HG02642 (cell line): Measurements from ENCODE around the gene KIAA0319L.
"Not testable (repeated sequence)": the region's sequence is repeated elsewhere in the genome, so short reads cannot be mapped to it uniquely, and the experiment has no call there.

ENCODE experiments used
- ATAC-seq: cut with Tn5 transposase; IDR thresholded peaks from one replicate; pipeline ENCODE4 v1.9.1; 2021; ENCODE audit warnings: mild to moderate bottlenecking; ENCODE audit not compliant: unreplicated experiment, poor library complexity

The KIAA0319L gene

DNA sequence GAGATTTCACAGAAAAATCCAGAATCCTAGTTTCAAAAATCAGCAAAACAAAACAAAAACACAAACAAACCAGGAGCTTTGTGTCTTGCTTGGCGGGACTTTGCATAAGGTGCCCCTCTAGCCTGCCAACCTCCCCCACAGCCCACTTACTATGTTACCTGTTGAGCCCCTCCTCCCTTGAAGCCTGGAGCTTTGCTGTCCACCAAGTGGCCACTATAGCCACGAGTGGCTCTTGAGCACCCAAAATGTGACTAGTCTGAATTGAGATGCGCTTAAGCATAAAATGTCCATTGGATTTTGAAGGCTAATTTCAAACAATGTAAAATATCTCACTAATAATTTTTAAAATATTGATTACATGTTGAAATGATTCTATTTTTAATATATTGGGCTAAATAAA, 28.1 kb upstream of the KIAA0319L start:
- ATAC-seq, result no peak

DNA sequence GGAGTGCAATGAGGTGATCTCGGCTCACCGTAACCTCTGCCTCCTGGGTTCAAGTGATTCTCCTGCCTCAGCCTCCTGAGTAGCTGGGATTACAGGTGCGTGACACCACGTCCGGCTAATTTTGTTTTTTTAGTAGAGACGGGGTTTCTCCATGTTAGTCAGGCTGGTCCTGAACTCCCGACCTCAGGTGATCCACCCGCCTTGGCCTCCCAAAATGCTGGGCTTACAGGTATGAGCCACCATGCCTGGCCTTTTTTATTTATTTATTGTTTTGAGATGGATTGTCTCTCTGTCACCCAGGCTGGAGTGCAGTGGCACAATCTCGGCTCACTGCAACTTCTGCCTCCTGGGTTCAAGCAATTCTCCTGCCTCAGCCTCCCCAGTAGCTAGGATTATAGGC, 24.4 kb upstream of the KIAA0319L start:
- ATAC-seq, result not testable (repeated sequence)

DNA sequence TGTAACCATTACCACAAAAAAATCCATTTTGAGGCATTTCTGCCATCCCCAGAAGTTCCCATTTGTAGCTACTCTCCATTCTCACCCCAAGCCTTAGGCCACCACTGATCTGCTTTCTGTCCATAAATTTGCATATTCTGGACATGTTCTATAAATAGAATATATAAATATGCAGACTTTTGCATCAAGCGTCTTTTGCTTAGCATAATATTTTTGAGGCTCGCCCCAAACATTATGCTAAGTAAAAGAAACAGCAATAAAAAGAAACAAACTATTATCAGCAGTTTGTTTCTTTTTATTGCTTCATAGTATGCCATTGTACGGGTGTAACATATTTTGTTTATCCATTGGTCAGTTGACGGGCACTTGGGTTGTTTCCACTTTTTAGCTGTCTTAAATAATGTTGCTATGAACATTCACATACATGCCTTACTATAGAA, 23.8 kb upstream of the KIAA0319L start:
- no peak for ATAC-seq

DNA sequence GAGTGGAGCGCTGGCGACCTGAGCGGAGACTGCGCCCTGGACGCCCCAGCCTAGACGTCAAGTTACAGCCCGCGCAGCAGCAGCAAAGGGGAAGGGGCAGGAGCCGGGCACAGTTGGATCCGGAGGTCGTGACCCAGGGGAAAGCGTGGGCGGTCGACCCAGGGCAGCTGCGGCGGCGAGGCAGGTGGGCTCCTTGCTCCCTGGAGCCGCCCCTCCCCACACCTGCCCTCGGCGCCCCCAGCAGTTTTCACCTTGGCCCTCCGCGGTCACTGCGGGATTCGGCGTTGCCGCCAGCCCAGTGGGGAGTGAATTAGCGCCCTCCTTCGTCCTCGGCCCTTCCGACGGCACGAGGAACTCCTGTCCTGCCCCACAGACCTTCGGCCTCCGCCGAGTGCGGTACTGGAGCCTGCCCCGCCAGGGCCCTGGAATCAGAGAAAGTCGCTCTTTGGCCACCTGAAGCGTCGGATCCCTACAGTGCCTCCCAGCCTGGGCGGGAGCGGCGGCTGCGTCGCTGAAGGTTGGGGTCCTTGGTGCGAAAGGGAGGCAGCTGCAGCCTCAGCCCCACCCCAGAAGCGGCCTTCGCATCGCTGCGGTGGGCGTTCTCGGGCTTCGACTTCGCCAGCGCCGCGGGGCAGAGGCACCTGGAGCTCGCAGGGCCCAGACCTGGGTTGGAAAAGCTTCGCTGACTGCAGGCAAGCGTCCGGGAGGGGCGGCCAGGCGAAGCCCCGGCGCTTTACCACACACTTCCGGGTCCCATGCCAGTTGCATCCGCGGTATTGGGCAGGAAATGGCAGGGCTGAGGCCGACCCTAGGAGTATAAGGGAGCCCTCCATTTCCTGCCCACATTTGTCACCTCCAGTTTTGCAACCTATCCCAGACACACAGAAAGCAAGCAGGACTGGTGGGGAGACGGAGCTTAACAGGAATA, 20.1 kb upstream of the KIAA0319L start:
- ATAC-seq, result peak; percentile 66

DNA sequence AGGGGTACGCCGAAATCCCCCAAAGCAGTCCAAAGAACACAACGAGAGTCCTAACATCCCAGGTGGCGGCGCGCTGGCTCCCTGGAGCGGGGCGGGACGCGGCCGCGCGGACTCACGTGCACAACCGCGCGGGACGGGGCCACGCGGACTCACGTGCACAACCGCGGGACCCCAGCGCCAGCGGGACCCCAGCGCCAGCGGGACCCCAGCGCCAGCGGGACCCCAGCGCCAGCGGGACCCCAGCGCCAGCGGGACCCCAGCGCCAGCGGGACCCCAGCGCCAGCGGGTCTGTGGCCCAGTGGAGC, 19.5 kb upstream of the KIAA0319L start:
- not testable (repeated sequence) for ATAC-seq

DNA sequence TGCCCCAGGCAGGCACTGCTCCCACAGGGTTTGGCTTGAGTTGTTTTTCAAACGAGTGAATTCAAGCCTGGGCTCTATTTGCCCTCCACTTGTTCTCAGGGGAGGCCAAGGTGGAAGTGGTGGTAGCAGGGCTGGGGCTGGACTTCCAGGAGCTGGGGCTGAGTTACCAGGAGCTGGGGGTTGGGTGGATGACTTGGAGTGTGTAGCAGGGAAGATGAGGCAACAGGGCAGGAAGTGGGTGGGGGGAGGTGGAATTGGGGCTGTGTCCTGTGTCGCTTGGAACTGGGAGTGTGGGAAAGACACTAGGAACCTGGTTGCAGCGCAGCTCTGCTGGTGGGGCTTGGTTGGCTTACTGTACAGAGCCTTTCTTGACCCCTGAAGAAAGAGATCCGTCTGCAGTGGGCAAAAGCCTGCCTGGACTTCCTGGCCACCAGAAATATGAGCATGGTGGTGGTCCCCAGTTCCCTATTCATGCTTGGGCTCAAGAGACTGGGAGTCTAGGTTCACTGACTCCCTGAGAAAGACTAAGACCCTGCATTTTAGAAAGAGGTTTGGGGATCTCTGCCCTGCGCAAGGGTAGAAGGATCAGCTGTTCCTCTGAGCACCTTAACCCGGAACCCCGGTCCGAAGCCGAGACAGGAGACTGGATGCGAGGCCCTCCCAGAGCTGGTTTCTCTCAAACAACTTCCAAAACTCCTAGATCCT, 19.0 kb upstream of the KIAA0319L start:
- no peak for ATAC-seq

DNA sequence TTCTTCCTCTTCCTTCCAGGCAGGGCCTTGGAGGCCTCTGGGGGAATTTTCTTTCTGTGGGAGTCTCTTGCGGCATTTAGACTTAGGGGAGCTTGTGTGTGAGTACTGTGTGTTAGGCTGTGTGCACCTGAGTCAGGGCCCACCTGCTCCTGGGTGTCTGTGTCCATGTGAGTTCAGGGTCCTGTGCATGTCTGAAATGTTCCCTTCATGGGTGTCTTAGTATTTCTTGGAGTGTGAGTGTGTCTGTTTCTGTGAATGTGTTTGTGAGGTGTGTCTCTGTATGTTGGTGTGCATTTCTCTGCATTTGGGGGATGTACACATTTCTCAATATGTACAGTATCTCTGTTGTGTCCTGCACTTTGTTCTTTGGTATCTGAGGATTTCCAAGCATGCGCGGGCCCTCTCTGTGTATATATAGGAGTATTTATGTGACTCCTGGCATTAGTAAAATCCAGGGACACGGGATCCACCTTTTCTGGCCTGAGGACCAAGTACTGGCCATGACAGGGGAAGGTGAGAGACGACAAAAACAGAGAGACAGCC, 18.3 kb upstream of the KIAA0319L start:
- ATAC-seq, result no peak

DNA sequence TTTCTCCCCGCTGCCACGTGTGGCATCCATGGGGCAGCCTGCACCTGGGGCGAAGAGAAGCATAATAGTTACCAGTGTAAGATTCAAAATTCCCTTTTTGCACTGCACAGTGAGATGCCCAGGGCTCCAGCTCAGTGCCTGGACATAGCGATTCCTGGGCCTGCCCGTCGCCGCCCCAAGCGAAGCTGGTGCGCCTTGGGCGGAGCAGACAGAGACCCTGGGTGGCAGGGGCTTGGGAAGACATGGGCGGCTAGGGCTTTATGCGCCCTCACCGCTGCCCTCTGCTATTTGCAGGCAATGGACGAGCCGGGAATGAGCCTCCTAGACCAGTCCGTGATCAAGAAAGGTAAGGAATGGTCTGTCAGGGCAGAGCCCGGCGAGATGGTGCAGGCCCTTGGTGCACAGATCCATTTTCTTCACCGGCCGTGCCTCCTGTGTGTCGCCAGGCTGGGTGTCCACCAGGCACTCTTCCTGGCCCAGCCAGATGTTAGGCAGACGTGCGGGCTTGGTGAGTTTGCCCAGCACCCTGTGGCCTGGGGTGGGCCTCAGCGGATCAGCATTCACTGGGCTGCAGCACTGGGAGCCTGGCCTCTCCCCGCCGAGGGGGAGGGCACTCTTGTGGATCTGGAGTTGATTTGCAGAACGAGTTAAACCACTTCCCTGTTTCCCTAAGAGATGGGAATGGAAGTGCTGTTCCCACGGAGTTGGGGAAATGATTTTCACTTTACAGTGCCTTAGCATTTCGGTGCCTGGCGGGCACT, 17.6 kb upstream of the KIAA0319L start:
- no peak for ATAC-seq

DNA sequence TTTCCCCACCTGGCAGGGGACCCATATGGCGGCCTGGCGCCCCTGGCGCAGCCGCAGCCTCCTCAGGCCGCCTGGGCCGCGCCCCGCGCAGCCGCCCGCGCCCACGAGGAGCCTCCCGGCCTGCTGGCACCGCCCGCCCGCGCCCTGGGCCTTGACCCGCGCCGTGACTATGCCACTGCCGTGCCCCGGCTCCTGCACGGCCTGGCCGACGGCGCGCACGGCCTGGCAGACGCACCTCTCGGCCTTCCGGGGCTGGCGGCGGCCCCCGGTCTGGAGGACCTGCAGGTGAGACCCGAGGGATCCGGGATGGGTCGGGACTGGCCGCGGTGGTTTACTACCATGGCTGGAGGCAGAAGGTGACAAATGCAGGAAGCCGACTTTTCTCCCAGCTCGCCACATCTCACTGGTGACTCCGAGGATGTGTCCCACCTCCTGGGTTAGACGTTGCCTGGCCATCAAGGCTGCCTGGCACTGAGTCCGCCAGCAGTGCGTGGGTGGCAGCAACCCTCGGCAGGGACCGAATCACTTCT, 17.0 kb upstream of the KIAA0319L start:
- no peak for ATAC-seq

DNA sequence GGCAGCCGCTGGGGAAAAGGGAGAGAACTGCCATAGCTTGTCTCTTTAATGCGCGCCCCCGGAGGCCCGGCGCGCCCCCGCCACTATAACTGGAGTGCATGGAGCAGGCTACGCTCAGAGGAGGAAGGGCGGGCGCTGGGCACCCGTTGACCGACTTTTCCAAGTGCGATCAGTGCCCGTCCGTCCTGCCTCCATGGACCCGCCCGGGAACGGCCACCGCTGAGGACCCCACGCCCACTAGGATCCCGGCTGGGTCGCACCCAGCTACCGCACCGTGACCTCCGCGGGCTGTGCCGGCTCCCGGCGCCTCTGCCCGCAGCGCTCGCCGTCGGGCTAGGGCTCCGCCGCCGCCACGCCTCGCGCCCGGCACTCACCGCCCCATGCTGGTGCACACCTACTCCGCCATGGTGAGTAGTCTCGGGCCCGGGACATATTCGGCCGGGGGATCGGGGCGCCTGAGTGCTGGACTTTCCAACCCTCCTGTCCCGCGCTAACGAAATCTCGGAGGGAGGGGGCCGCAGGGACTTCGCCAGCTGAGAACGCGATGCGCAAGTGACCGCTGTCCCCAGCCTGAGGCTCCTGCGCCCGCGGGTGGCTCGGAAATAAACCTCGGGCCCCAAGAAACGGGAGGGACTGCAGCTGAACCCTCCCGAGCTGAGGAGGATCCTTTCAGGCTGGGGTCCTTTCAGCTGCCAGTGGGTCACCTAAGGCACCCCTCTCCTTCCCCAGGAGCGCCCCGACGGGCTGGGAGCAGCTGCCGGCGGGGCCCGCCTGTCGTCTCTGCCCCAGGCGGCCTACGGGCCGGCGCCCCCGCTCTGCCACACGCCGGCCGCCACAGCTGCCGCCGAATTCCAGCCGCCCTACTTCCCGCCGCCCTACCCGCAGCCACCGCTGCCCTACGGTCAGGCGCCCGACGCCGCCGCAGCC, 16.3 kb upstream of the KIAA0319L start, which contains the start of gene TFAP2E:
TFAP2E (plus strand) TSS at position 117 of the 927 bp plus-strand sequence; CDS start at position 381, 264 bp downstream.
- ATAC-seq, result no peak

DNA sequence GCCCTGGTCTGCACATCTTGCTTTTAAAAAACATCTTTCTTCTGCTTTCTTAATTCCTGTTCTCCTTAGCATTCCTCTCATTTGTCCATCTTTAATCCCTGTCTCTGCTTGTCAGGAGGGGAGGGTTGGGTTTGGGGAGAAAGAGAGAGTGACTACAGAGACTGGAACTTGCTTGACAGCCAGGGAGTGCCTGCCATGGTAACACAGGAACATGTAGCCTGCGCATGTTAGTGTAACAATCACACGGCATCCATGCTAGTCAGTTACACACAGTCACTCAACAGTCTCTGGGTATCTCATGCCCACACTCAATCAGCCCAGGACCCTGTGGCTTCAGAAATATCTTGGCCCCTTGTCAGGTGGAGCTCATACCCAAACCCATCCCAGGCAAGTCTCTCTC, 15.1 kb upstream of the KIAA0319L start:
- ATAC-seq, result no peak

DNA sequence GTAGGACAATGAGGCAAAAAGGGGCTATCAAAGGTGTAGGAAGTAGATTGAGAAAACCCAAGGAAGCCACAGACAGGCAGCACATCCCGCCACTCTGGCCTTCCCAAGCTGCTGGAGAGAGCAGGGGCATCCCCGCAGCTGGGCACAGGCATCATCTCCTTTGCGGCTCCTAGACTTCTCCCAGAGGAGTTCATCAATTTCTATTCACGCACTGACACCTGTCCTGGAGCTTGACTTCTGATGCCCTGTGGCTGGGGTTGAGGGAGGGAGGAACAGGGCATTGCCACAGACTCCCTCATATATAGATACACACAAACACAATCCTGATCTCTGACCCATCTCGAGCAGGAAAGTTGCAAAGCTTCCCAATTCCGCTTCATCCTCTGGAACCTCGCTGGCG, 14.1 kb upstream of the KIAA0319L start:
- ATAC-seq, result no peak

DNA sequence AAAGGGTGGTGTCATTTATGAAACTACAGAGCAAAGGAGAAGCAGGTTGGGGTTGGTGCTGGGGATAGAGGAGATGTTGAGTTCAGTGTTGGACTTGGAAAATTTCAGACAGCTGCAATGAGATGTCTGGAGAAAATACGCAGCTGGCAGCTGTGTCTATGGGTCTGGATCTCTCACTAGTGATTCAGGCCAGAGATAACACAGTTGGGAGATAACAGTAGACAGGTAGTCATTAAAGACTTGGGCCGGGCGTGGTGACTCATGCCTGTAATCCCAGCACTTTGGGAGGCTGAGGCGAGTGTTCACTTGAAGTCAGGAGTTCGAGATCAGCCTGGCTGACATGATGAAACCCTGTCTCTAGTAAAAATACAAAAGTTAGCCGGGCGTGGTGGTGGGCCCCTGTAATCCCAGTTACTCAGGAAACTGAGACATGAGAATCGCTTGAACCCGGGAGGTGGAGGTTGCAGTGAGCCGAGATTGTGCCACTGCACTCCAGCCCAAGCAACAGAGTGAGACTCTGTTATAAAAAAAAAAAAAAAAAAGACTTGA, 13.5 kb upstream of the KIAA0319L start:
- no peak for ATAC-seq

DNA sequence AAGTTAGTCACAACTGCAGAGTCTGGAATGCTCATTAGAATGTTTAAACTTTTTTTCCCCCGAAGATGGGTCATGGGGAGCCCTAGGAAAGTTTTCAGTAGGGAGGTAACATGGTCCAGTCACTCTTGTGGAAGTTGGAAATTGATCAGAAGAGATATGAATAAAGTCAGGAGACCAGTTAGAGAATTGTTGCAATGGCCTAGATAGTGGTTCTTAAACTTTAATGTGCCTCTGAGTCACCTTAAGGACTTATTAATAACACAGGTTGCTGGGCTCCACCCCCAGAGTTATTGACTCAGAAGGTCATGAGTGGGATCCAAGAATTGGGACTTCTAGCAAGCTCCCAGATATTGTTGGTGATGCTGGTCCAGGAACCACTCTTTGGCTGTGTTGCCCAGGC, 12.7 kb upstream of the KIAA0319L start:
- no peak for ATAC-seq

DNA sequence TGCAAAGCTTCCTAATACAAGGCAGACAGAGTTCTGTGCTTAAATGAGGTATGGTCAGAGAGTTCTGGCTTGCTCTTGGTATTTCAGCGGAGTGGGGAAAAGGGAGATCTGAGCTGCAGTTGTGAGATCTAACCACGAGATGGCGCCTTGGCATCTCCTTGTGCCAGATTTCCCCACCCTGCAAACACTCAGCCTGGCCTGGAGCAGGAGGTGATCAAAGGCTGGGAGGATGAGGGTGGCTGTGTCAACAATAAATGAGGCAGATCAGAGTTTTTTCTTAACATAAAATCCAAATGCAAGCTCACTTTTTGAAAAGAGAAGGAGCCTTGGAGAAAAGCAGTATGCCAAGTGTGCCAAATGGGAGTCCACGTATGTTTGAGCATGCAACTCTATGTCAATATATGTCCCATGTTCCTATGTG, 11.8 kb upstream of the KIAA0319L start:
- ATAC-seq, result no peak

DNA sequence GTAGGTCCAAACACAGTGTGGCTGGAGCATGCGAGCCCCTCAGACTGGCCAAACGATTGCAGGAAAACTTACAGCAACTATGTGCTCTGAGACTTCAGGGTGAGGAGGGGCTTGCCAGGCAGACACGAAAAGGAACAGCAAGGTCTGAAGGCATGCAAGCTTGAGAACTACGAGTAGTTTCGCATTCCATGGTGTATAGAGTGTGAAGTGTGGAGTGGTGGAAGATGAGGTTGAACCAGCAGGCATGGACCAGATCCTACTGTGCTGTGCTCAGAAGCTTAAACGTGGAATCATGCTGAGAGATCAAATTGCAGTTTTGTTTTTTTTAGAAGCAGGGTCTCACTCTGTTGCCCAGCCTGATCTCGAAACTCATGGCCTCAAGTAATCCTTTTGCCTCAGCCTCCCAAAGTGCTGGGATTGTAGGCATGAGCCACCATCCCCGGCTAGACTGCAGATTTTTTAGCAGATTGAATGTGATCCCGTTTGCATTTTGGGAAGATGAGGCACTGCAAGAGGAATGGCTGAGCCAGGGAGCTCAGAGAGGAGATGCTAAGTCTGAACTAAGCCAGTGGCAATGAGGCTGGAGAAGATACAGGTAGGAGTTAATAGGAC, 10.8 kb upstream of the KIAA0319L start:
- no peak for ATAC-seq

DNA sequence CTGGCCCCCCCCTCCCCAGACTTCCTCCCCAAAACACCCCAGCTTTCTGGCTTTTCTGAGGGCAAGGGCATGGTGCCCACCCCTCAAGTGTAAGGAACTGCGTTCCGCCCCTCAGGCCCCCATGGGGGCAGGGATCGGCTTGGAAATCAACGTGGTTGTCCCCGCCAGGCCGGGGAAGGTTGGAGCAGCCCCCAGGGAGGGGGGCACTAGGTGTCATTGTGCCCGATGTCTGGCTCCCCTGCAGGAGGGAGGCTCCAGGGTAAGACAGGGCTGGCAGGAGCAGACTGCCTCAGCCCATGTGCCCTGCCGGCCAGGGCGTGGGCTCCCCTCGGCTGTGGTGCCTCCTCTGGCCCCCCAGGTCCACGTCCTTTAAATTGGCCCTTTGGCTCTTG, 8.5 kb upstream of the KIAA0319L start:
- ATAC-seq, result no peak

DNA sequence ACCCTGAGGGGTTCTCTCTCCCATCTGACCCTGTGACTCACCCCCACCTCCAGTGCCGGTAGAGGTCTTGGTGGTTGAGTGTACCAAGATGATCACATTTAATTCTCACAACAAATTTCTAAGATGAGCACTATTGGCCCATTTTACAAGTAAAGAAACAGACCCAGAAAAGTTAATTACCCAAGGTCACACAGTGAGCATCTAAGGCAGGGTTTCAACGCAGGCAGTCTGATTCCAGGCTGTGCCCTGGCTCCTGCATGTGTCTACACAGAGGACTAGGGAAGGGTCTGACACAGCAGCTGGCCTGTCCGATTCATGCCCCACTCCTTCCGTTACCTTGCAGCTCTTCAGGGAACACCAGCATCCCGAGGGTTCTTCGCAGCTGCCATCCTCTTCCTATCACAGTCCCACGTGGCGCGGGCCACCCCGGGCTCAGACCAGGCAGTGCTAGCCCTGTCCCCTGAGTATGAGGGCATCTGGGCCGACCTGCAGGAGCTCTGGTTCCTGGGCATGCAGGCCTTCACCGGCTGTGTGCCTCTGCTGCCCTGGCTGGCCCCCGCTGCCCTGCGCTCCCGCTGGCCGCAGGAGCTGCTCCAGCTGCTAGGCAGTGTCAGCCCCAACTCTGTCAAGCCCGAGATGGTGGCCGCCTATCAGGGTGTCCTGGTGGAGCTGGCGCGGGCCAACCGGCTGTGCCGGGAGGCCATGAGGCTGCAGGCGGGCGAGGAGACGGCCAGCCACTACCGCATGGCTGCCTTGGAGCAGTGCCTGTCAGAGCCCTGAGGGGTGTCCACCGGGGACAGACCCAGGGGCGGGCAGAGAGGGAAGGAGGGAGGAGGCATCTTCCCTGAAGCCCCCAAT, 7.9 kb upstream of the KIAA0319L start:
- ATAC-seq, result no peak
